Measurements from ENCODE around the gene SERTAD1.
A peak's percentile ranks its signal among the peaks of the same experiment; 100 is the strongest.

SERTAD1 gene

GRCh38 chr19:40403262-40403984 lies 22.4 kb downstream of the SERTAD1 start:
- Histone ChIP-seq H3K79me2 (ENCODE audit: insufficient read depth, low read depth) (no peaks in the 10 kb centered on the region), H4K20me1 (ENCODE audit: insufficient read depth) (no peaks in the 10 kb centered on the region), H3K36me3 (ENCODE audit: insufficient read depth) (no peaks in the 10 kb centered on the region), H3K27me3 (ENCODE audit: insufficient read depth, low read depth) (peaks cover 3% of the 10 kb centered on the region; the same call in 1 of the 2 replicates), H3K9ac (peak overlapping the region; percentile 20), H3K4me3 (IDR thresholded peaks at IDR 0.05; ENCODE audit: insufficient read depth, low read depth, low read length) (no peak overlapping the region), H2AFZ (ENCODE audit: low read depth) (peak overlapping the region; percentile 96), H3K4me1 (ENCODE audit: low read depth, poor library complexity, severe bottlenecking) (peaks cover 12% of the 10 kb centered on the region), H3K4me2 (peak overlapping the region; percentile 100), H3K27ac (peak overlapping the region; percentile 25; the same call in 1 of the 2 replicates)
- TF ChIP-seq CTCF (conservative IDR thresholded peaks at IDR 0.05; ENCODE audit: low read depth, low read length): no peak

DNA sequence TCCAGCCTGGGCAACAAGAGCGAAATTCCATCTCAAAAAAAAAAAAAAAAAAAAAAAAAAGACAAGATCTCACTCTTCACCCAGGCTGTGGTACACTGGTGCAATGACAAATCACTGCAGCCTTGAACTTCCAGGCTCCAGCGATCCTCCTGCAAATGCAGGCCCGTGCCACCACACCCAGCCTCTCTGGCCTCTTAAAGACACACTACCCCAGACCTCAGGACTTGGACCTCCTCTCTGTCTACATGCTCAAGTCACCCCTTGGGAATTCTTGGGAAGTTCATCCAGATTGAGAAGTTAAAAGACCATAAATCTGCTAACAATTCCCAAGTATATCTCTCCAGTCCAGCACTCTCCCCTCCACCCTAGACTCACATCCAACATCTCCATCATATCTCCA lies 25.2 kb downstream of the SERTAD1 start:
- no peak overlapping the region for H3K4me3 ChIP-seq (IDR thresholded peaks at IDR 0.05; ENCODE audit: insufficient read depth, low read depth, low read length)
- TF ChIP-seq CTCF (conservative IDR thresholded peaks at IDR 0.05; ENCODE audit: low read depth, low read length): no peak
- no peak overlapping the region for H3K27ac ChIP-seq
- H3K4me2 ChIP-seq: no peak overlapping the region
- H3K9ac ChIP-seq: no peak overlapping the region
- no peaks in the 10 kb centered on the region for H3K36me3 ChIP-seq (ENCODE audit: insufficient read depth)
- H2AFZ ChIP-seq (ENCODE audit: low read depth): no peak overlapping the region
- peaks cover 16% of the 10 kb centered on the region for H3K27me3 ChIP-seq (ENCODE audit: insufficient read depth, low read depth)
- no peaks in the 10 kb centered on the region for H4K20me1 ChIP-seq (ENCODE audit: insufficient read depth)
- peaks cover 27% of the 10 kb centered on the region for H3K4me1 ChIP-seq (ENCODE audit: low read depth, poor library complexity, severe bottlenecking)
- H3K79me2 ChIP-seq (ENCODE audit: insufficient read depth, low read depth): no peaks in the 10 kb centered on the region

- H3K36me3 ChIP-seq (ENCODE audit: insufficient read depth): no peaks in the 10 kb centered on the region
- H3K4me3 ChIP-seq (IDR thresholded peaks at IDR 0.05; ENCODE audit: insufficient read depth, low read depth, low read length): no peak overlapping the region
- H4K20me1 ChIP-seq (ENCODE audit: insufficient read depth): no peaks in the 10 kb centered on the region
- H3K9ac ChIP-seq: no peak overlapping the region
- TF ChIP-seq CTCF (conservative IDR thresholded peaks at IDR 0.05; ENCODE audit: low read depth, low read length): no peak
- H3K27me3 ChIP-seq (ENCODE audit: insufficient read depth, low read depth): peaks cover 16% of the 10 kb centered on the region
- no peaks in the 10 kb centered on the region for H3K79me2 ChIP-seq (ENCODE audit: insufficient read depth, low read depth)
- H3K4me2 ChIP-seq: no peak overlapping the region
- H3K27ac ChIP-seq: no peak overlapping the region
- H2AFZ ChIP-seq (ENCODE audit: low read depth): no peak overlapping the region
- peaks cover 24% of the 10 kb centered on the region for H3K4me1 ChIP-seq (ENCODE audit: low read depth, poor library complexity, severe bottlenecking)
Observed at GRCh38 chr19:40398417-40399131, 27.2 kb downstream of the SERTAD1 start.

- H3K4me2 ChIP-seq: no peak overlapping the region
Observed at GRCh38 chr19:40397568-40397906, 28.3 kb downstream of the SERTAD1 start.

More at GRCh38 chr19:40397568-40397906, 28.3 kb downstream of the SERTAD1 start:
- no peak for TF ChIP-seq CTCF (conservative IDR thresholded peaks at IDR 0.05; ENCODE audit: low read depth, low read length)
- H3K79me2 ChIP-seq (ENCODE audit: insufficient read depth, low read depth): no peaks in the 10 kb centered on the region
- H3K27me3 ChIP-seq (ENCODE audit: insufficient read depth, low read depth): peaks cover 16% of the 10 kb centered on the region
- no peak overlapping the region for H3K4me3 ChIP-seq (IDR thresholded peaks at IDR 0.05; ENCODE audit: insufficient read depth, low read depth, low read length)
- H3K36me3 ChIP-seq (ENCODE audit: insufficient read depth): no peaks in the 10 kb centered on the region
- no peak overlapping the region for H3K27ac ChIP-seq
- H4K20me1 ChIP-seq (ENCODE audit: insufficient read depth): no peaks in the 10 kb centered on the region
- no peak overlapping the region for H2AFZ ChIP-seq (ENCODE audit: low read depth)
- H3K4me1 ChIP-seq (ENCODE audit: low read depth, poor library complexity, severe bottlenecking): peaks cover 17% of the 10 kb centered on the region
- H3K9ac ChIP-seq: no peak overlapping the region
